Peyer's patch (tissue), 4 donors: ENCODE data around the gene ABCC12. TPM values are rescaled to one million over a fixed set of nuclear protein-coding genes. Genes with fewer than 3 reads are reported as not detected.

Experiments used
- DNase-seq, 3 donors: peaks; one replicate each; pipeline ENCODE4 v3.0.0-alpha.2; 2017 to 2019
- H3K27ac ChIP-seq, 4 donors: fragments of 200-600 bp; sonication (generic); one replicate each; pipeline ENCODE4 v1.5.1; 2016 to 2019
- H3K27me3 ChIP-seq, 2 donors: fragments of 200-600 bp; sonication (generic); one replicate each; pipeline ENCODE4 v1.5.1; 2019
- H3K36me3 ChIP-seq, 3 donors: fragments of 200-600 bp; sonication (generic); one replicate each; pipeline ENCODE4 v1.5.1; 2016 to 2019
- H3K4me1 ChIP-seq, 4 donors: fragments of 200-600 bp; sonication (generic); one replicate each; pipeline ENCODE4 v1.5.1; 2016 to 2019
- H3K4me3 ChIP-seq, 4 donors: fragments of 200-600 bp; sonication (generic); 1 replicate in 3 of 4; 2 replicates in 1 of 4; pipeline ENCODE4 v1.5.1; 2016 to 2019; ENCODE audit warnings: mild to moderate bottlenecking in 1 of 4
- H3K9me3 ChIP-seq, 4 donors: fragments of 200-600 bp; sonication (generic); one replicate each; pipeline ENCODE4 v1.5.1; 2016 to 2019; ENCODE audit warnings: mild to moderate bottlenecking in 1 of 4
- CTCF ChIP-seq, 6 experiments: fragments of 450-650 bp in 4 of 6; fragments of 200-600 bp in 2 of 6; sonication (generic) in 1 of 6; IDR thresholded peaks; one replicate each; pipeline ENCODE4 v1.5.1; 2017 to 2019; ENCODE audit warnings: antibody characterized with exemption in 6 of 6, mild to moderate bottlenecking in 3 of 6, moderate library complexity in 1 of 6
- POLR2A ChIP-seq, 2 donors: fragments of 450-650 bp; IDR thresholded peaks; one replicate each; pipeline ENCODE4 v1.5.1; 2017; ENCODE audit warnings: antibody characterized with exemption in 2 of 2, mild to moderate bottlenecking in 2 of 2, moderate library complexity in 2 of 2
- total RNA-seq, 4 donors: library from RNA; depleted of rRNA; stranded (reverse); fragments of >200 nt; gene quantifications; one replicate each; pipeline ENCODE4 v1.1.0, GENCODE V29; 2016

The ABCC12 gene
- total RNA-seq, 4 donors from 2014 or later, result not detected

- Histone ChIP-seq H3K36me3 (no peaks in the 10 kb centered on the region), H3K27ac (no peak overlapping the region), H3K4me3 (no peak overlapping the region), H3K9me3 (no peaks in the 10 kb centered on the region), H3K4me1 (no peaks in the 10 kb centered on the region), H3K27me3 (no peaks in the 10 kb centered on the region)
- DNase-seq, result peak in 1 of 3 donors; percentile 10
- no peak for TF ChIP-seq CTCF (IDR thresholded peaks at IDR 0.05)
- no peak for TF ChIP-seq POLR2A (IDR thresholded peaks at IDR 0.05)
Measured at GRCh38 chr16:48136547-48137360, 19.0 kb downstream of the ABCC12 start.

- DNase-seq, result peak in 1 of 3 donors; percentile 22
- no peak overlapping the region for H3K27ac ChIP-seq
- H3K4me1 ChIP-seq, result no peaks in the 10 kb centered on the region
- H3K9me3 ChIP-seq, result no peaks in the 10 kb centered on the region
- TF ChIP-seq POLR2A (IDR thresholded peaks at IDR 0.05), result no peak
- no peak for TF ChIP-seq CTCF (IDR thresholded peaks at IDR 0.05)
- no peaks in the 10 kb centered on the region for H3K36me3 ChIP-seq
- H3K4me3 ChIP-seq, result no peak overlapping the region
- H3K27me3 ChIP-seq, result no peaks in the 10 kb centered on the region
Measured at GRCh38 chr16:48133455-48134211, 22.2 kb downstream of the ABCC12 start.

GRCh38 chr16:48132696-48133095 is 23.1 kb downstream of the ABCC12 start:
- Histone ChIP-seq H3K4me1 (no peaks in the 10 kb centered on the region), H3K27ac (no peak overlapping the region), H3K9me3 (no peaks in the 10 kb centered on the region), H3K4me3 (no peak overlapping the region), H3K27me3 (no peaks in the 10 kb centered on the region), H3K36me3 (no peaks in the 10 kb centered on the region)
- TF ChIP-seq CTCF (IDR thresholded peaks at IDR 0.05), result no peak
- no peak for TF ChIP-seq POLR2A (IDR thresholded peaks at IDR 0.05)
- no peak for DNase-seq

GRCh38 chr16:48131201-48131935 is 24.4 kb downstream of the ABCC12 start:
- H3K36me3 ChIP-seq, result no peaks in the 10 kb centered on the region
- TF ChIP-seq CTCF (IDR thresholded peaks at IDR 0.05), result no peak
- TF ChIP-seq POLR2A (IDR thresholded peaks at IDR 0.05), result no peak

GRCh38 chr16:48129926-48130325 is 25.9 kb downstream of the ABCC12 start:
- Histone ChIP-seq H3K27ac (no peak overlapping the region), H3K9me3 (no peaks in the 10 kb centered on the region), H3K4me3 (no peak overlapping the region), H3K27me3 (no peaks in the 10 kb centered on the region), H3K4me1 (no peaks in the 10 kb centered on the region), H3K36me3 (no peaks in the 10 kb centered on the region)
- TF ChIP-seq POLR2A (IDR thresholded peaks at IDR 0.05) (no peak), CTCF (IDR thresholded peaks at IDR 0.05) (no peak)
- DNase-seq, result no peak

More at GRCh38 chr16:48131201-48131935, 24.4 kb downstream of the ABCC12 start:
- DNase-seq, result no peak
- Histone ChIP-seq H3K27ac (no peak overlapping the region), H3K27me3 (no peaks in the 10 kb centered on the region), H3K4me3 (no peak overlapping the region), H3K9me3 (no peaks in the 10 kb centered on the region), H3K4me1 (no peaks in the 10 kb centered on the region)
